GM12892 (cell line): ENCODE measurements around the gene UBALD2.

Experiments
- POLR2A ChIP-seq: IDR thresholded peaks from 2 replicates; pipeline ENCODE4 v1.6.1; 2011; ENCODE audit warnings: low read depth, low read length, control low read depth
- POLR2AphosphoS5 ChIP-seq: IDR thresholded peaks from 2 replicates; pipeline ENCODE4 v1.6.1; 2011; ENCODE audit warnings: low read depth, low read length, control low read depth
- TAF1 ChIP-seq: IDR thresholded peaks from 2 replicates; pipeline ENCODE4 v1.6.1; 2011; ENCODE audit warnings: low read depth, mild to moderate bottlenecking, control low read depth, low read length, borderline replicate concordance

DNA sequence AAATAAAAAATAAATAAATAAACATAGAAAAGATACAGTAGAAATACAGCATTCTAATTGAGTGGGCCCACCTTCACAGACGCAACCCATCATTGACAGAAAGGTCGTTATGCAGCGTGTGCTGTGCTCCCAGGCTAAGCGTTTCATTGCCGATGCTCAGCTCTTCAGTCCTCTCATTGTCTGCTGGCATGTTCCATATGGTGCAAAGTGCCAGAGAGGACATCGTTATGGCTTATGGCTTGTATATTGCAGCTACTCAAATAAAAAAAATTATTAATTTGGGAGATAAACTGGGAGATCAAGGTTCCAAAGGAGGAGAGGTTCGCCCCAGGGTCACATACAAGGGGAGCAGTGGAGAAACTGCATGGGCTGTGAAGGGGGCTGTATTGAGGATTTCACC is 11.3 kb upstream of the UBALD2 start:
- TF ChIP-seq POLR2A = no peak
- no peak for TF ChIP-seq POLR2AphosphoS5
- TF ChIP-seq TAF1 = no peak
